NCI-H1930 (cell line): ENCODE data around the gene NR3C1.

Source experiments
- DNase-seq, 2 experiments: peaks; one replicate each; lab custom pipeline; 2025; lab: John Stamatoyannopoulos, UW

Gene NR3C1

GRCh38 chr5:143261748-143262392, 141.6 kb downstream of the NR3C1 start:
- no peak for DNase-seq

- no peak for DNase-seq
These were observed 144.3 kb downstream of the NR3C1 start for GRCh38 chr5:143259254-143259605.

DNA sequence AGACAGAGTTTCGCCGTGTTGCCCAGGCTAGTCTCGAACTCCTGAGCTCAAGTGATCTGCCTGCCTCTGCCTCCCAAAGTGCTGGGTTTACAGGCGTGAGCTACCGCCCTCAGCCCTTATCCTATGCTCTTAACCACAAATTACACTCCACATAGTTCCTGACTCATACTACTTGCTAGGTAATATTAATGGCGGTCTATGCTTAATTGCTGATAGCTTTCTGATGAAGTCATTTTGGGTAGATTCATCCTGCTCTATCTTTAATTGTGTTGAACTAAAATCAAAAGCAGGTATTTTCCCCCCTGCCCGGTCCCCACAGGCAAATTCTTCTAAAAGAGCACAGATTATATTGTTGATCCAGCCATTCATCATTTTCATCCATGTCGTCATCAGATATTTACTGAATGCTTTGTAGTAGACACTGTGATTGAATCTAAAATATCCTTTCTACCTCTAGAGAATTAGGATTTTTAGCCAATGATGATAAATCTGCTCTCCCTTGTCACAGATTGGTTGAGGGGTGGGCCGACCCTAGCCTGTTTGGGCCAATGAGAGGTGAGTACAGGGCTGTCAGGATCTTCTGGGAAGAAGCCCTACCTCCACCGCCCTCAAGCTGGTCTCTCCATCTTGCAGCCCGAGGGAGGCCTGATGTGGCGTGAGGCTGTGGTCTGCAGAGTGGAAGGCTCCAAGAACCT, 144.8 kb downstream of the NR3C1 start:
- no peak for DNase-seq

DNA sequence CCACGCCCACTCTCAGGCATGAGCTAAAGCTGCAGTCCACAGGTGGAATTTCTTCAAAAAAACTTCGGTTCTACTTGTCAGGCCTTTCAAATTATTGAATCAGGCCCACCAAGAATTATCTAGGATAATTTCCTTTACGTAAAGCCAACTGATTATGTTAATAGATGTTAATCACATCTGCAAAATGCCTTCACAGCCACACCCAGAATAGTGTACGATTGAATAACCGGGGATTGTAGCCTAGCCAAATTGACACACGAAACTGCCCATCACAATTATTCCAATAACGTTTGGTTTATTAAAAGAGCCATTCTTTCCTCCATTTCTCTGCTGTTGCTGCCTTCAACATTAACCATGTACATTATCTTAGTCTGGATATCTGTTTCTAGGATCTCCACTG, 148.7 kb downstream of the NR3C1 start:
- DNase-seq: no peak

DNA sequence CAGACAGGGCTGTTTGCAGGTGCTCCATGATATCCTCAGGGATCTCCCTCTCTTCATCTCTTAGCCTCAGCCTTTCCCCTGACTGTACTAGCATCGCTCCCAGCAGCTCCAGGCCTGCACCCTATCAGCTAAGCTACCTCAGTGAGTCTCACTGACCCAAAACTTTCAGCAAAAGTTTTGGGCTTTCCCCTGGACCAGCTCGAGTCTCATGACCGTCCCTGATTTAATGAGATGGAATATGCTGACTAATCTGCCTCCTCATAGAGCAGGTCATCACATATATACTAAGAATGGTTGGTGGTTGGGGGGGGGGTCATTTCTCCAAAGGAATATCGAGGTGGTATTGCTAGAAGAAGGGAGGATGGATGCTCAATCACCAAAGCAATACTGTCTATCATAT, 151.5 kb downstream of the NR3C1 start:
- DNase-seq: no peak

GRCh38 chr5:143251190-143251589, 152.3 kb downstream of the NR3C1 start:
- no peak for DNase-seq

DNA sequence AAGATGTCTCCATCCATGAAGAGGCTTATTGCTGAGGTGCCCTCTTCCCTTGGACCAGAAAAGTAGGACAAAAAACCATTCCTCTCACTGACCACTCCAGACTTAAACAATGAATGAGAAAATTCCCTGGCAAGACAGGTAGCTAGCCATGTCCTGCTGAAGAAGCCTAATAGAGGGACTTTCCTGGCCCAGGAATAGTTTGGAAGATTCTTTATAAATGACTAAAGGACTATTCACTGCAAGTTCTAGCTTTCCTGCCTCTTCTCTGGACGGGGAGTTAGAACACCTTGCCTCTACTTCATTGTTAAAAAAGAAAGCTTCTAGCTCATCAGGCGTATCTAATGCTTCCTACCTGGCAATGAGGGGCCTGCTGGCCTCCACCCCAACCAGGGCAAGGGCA, 153.6 kb downstream of the NR3C1 start:
- DNase-seq: no peak

- DNase-seq: no peak
These were observed 154.5 kb downstream of the NR3C1 start for GRCh38 chr5:143248822-143249579.

- DNase-seq: no peak
These were observed 155.1 kb downstream of the NR3C1 start for GRCh38 chr5:143248391-143248790.

- no peak for DNase-seq
These were observed 156.2 kb downstream of the NR3C1 start for GRCh38 chr5:143247134-143247815.

- no peak for DNase-seq
These were observed 157.4 kb downstream of the NR3C1 start for GRCh38 chr5:143245929-143246561.

GRCh38 chr5:143244990-143245389, 158.5 kb downstream of the NR3C1 start:
- DNase-seq: no peak

DNA sequence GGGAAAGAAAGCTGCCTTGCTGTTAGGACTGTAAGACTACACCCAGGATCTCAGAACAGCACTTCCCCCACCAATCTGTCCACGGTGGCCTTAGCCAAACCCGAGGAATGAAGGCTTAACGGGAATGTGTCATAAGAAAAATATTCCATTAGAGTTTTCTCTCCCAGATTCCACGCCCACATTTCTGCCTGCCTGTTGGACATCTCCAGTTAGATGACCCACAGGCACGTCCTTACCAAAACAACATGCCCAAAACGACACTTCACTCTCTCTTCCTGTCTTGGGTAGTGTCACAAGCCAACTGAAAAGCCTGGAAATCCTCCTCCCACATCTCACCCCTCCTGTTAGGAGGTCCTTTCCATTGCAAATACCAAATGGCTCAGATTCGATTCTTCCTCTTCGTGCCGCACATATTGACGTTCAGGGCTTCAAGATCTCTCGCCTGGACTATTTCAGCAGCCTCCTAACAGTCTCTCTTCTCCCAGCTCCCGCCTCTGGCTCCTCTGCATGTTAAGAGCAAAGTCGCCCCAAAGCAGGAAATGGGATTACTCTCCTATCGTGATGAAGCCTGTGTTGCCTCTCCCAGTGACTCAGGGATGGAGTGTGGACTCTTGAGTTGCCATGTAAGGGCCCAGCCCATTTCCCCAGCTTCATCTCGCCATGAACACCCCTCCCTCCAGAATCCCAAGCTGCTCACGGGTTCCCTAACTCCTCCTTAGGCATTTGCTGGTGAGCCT, 159.3 kb downstream of the NR3C1 start:
- DNase-seq: no peak

GRCh38 chr5:143243103-143243502, 160.4 kb downstream of the NR3C1 start:
- no peak for DNase-seq

- no peak for DNase-seq
These were observed 161.6 kb downstream of the NR3C1 start for GRCh38 chr5:143241892-143242291.

- DNase-seq: no peak
These were observed 163.5 kb downstream of the NR3C1 start for GRCh38 chr5:143239882-143240518.

DNA sequence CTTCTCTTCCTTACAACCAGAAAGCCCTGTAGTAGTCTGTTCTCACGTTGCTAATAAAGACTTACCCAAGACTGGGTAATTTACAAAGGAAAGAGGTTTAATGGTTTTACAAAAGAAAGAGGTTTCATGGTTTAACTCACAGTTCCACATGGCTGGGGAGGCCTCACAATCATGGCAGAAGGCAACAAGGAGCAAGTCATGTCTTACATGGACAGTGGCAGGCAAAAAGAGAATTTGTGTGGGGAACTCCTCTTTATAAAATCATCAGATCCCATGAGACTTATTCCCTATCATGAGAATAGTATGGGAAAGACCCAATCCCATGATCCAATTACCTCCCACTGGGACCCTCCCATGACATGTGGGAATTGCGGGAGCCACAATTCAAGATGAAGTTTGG, 164.9 kb downstream of the NR3C1 start:
- DNase-seq: no peak

- DNase-seq: no peak
These were observed 165.8 kb downstream of the NR3C1 start for GRCh38 chr5:143237664-143238063.

DNA sequence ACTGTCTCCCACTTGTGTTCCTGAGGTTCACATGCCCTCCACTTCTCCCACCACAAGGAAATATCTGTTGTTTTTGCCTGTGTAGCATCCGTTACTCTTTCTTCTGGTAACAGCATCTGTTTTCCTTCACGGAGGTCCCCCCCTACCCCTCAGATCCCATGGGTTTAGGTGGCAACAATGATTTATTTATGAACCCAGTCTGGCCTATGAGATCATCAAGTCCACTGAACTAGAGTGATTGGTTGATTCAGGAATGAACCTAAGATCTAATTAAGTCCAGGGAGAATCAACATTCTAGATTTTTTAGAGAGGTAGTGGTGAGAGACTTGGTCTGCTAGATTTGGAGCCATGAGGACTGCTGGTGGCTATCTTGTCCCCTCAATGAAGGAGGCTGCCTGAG, 166.8 kb downstream of the NR3C1 start:
- DNase-seq: no peak

DNA sequence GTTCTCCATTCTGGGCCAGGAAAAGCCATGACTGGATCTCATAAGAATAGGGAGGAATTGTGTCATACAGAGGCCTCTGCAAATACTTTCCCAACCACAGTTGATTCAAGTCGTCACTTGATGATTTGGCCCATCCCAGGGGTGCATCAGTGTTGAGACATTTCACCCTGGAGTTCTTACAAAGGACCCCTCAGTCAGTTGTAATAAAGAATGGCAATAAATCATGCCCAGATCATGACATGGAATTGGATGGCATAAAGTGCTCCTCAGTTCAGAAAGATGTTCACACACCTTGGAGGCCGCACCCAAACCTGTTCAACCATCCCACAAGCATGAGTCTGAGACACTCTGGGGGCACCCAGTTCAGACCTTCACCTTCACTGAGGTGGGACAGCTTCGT, 168.1 kb downstream of the NR3C1 start:
- no peak for DNase-seq
